Measurements from ENCODE around the gene CASP12.

CASP12 gene

GRCh38 chr11:104908186-104908531, 9.9 kb upstream of the CASP12 start:
- Histone ChIP-seq H3K36me3 (ENCODE audit: low read length) (no peaks in the 10 kb centered on the region), H3F3A (ENCODE audit: insufficient read depth) (no peaks in the 10 kb centered on the region), H3K9ac (ENCODE audit: low read length) (no peak overlapping the region), H3K79me2 (ENCODE audit: insufficient read depth, low read length) (no peaks in the 10 kb centered on the region), H3K9me3 (ENCODE audit: insufficient read depth, low read length) (no peaks in the 10 kb centered on the region), H3K9me2 (replicated peaks; ENCODE audit: insufficient read depth, low read length) (no peaks in the 10 kb centered on the region), H3K4me2 (ENCODE audit: low read depth, low read length, poor library complexity, severe bottlenecking) (no peak overlapping the region), H4K20me1 (ENCODE audit: low read depth, low read length) (no peaks in the 10 kb centered on the region), H3K27me3 (ENCODE audit: low read length) (no peaks in the 10 kb centered on the region), H2AFZ (ENCODE audit: low read depth, low read length, severe bottlenecking) (no peak overlapping the region), H3K27ac (ENCODE audit: low read depth, low read length) (no peak overlapping the region), H3K4me3 (ENCODE audit: insufficient read depth, low read length, poor library complexity, severe bottlenecking) (no peak overlapping the region)
- TF ChIP-seq CTCF (IDR thresholded peaks at IDR 0.05; ENCODE audit: insufficient read depth, low read length, poor library complexity, severe bottlenecking), result no peak
- no peak for TF ChIP-seq EZH2phosphoT487 (conservative IDR thresholded peaks at IDR 0.05; ENCODE audit: low read length)

GRCh38 chr11:104907521-104908185, 9.4 kb upstream of the CASP12 start:
- Histone ChIP-seq H3K27ac (ENCODE audit: low read depth, low read length) (no peak overlapping the region), H2AFZ (ENCODE audit: low read depth, low read length, severe bottlenecking) (no peak overlapping the region), H3K4me2 (ENCODE audit: low read depth, low read length, poor library complexity, severe bottlenecking) (no peak overlapping the region), H3F3A (ENCODE audit: insufficient read depth) (no peaks in the 10 kb centered on the region), H3K9ac (ENCODE audit: low read length) (no peak overlapping the region), H3K9me2 (replicated peaks; ENCODE audit: insufficient read depth, low read length) (no peaks in the 10 kb centered on the region), H3K4me3 (ENCODE audit: insufficient read depth, low read length, poor library complexity, severe bottlenecking) (no peak overlapping the region), H4K20me1 (ENCODE audit: low read depth, low read length) (no peaks in the 10 kb centered on the region), H3K9me3 (ENCODE audit: insufficient read depth, low read length) (no peaks in the 10 kb centered on the region), H3K79me2 (ENCODE audit: insufficient read depth, low read length) (no peaks in the 10 kb centered on the region), H3K27me3 (ENCODE audit: low read length) (no peaks in the 10 kb centered on the region), H3K36me3 (ENCODE audit: low read length) (no peaks in the 10 kb centered on the region)
- TF ChIP-seq CTCF (IDR thresholded peaks at IDR 0.05; ENCODE audit: insufficient read depth, low read length, poor library complexity, severe bottlenecking) (no peak), EZH2phosphoT487 (conservative IDR thresholded peaks at IDR 0.05; ENCODE audit: low read length) (no peak)

GRCh38 chr11:104905271-104905670, 7.0 kb upstream of the CASP12 start:
- Histone ChIP-seq H3K9ac (ENCODE audit: low read length) (no peak overlapping the region), H3K36me3 (ENCODE audit: low read length) (no peaks in the 10 kb centered on the region)

More at GRCh38 chr11:104905271-104905670, 7.0 kb upstream of the CASP12 start:
- Histone ChIP-seq H3K9me3 (ENCODE audit: insufficient read depth, low read length) (no peaks in the 10 kb centered on the region), H3K27me3 (ENCODE audit: low read length) (no peaks in the 10 kb centered on the region), H2AFZ (ENCODE audit: low read depth, low read length, severe bottlenecking) (no peak overlapping the region), H3K9me2 (replicated peaks; ENCODE audit: insufficient read depth, low read length) (no peaks in the 10 kb centered on the region), H4K20me1 (ENCODE audit: low read depth, low read length) (no peaks in the 10 kb centered on the region), H3K79me2 (ENCODE audit: insufficient read depth, low read length) (no peaks in the 10 kb centered on the region), H3K4me2 (ENCODE audit: low read depth, low read length, poor library complexity, severe bottlenecking) (no peak overlapping the region), H3K4me3 (ENCODE audit: insufficient read depth, low read length, poor library complexity, severe bottlenecking) (no peak overlapping the region), H3F3A (ENCODE audit: insufficient read depth) (no peaks in the 10 kb centered on the region), H3K27ac (ENCODE audit: low read depth, low read length) (no peak overlapping the region)
- TF ChIP-seq CTCF (IDR thresholded peaks at IDR 0.05; ENCODE audit: insufficient read depth, low read length, poor library complexity, severe bottlenecking), result no peak
- TF ChIP-seq EZH2phosphoT487 (conservative IDR thresholded peaks at IDR 0.05; ENCODE audit: low read length), result no peak
